SH-SY5Y (cell line): ENCODE data around the gene FOXN1.

Experiments
- GATA2 ChIP-seq: IDR thresholded peaks from 2 replicates; pipeline ENCODE4 v1.6.1; 2011; ENCODE audit warnings: mild to moderate bottlenecking, low read depth, low read length
- GATA3 ChIP-seq: IDR thresholded peaks from 2 replicates; pipeline ENCODE4 v1.6.1; 2011; ENCODE audit warnings: low read depth, mild to moderate bottlenecking, low read length, moderate library complexity

Gene FOXN1

GRCh38 chr17:28474111-28474531 lies 32.0 kb upstream of the FOXN1 start:
- TF ChIP-seq GATA2, result no peak
- TF ChIP-seq GATA3, result no peak

DNA sequence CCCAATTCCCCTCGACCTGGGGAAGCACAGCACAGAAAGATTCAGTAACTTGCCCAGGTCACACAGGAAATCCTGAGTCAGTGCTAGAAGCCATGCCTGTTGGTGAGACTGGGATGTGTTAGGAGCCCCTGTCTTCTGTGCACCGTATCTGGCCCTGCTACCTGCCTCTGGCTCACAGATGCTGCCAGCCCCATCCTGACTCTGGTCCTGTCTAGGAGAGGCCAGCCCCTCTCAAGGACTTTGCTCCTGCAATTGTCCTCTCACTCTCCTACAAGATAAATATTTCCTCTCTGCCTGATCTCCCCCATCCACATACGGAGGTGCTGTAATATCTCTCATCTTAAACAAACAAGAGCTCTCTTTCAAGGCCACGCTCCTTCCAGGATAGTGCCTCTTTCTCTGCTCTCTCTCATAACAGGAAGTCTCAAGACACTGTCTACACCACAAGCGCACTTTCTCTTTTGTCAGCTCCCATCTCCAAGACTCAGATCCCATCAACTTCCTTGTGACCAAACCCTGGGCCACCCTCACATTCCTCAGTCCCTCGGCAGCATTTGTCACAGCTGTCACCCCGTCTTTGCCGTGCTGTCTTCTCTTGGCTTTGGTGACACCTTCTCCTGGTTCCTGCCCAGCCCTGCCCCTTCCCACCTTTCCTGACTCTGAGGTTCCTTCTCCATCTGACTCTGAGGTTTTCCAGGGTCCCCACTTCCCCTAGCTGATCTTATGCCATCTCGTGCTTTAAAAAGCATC lies 30.8 kb upstream of the FOXN1 start:
- TF ChIP-seq GATA2 (no peak), GATA3 (no peak)

GRCh38 chr17:28476076-28476865 lies 29.9 kb upstream of the FOXN1 start:
- TF ChIP-seq GATA2 (no peak), GATA3 (no peak)

DNA sequence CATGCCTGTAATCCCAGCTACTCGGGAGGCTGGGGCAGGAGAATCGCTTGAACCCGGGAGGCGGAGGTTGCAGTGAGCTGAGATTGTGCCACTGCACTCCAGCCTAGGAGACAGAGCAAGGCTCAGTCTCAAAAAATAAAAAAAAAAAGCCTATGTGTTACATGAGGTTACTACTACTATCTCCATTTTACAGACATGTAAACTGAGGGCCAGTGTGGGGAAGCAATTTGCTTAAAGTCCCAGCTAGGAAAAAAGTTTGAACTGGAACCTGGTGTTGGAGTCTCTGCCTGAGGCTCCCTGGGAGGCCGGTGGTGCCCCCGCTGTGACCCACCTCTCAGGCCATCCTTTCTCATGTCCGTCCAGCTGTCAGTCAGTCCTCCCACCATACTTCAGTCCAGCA lies 28.2 kb upstream of the FOXN1 start:
- no peak for TF ChIP-seq GATA2
- no peak for TF ChIP-seq GATA3

GRCh38 chr17:28478712-28479615 lies 27.2 kb upstream of the FOXN1 start:
- TF ChIP-seq GATA2, result no peak
- no peak for TF ChIP-seq GATA3

- TF ChIP-seq GATA2 (no peak), GATA3 (no peak)
These were observed 25.9 kb upstream of the FOXN1 start for GRCh38 chr17:28480278-28480677.

DNA sequence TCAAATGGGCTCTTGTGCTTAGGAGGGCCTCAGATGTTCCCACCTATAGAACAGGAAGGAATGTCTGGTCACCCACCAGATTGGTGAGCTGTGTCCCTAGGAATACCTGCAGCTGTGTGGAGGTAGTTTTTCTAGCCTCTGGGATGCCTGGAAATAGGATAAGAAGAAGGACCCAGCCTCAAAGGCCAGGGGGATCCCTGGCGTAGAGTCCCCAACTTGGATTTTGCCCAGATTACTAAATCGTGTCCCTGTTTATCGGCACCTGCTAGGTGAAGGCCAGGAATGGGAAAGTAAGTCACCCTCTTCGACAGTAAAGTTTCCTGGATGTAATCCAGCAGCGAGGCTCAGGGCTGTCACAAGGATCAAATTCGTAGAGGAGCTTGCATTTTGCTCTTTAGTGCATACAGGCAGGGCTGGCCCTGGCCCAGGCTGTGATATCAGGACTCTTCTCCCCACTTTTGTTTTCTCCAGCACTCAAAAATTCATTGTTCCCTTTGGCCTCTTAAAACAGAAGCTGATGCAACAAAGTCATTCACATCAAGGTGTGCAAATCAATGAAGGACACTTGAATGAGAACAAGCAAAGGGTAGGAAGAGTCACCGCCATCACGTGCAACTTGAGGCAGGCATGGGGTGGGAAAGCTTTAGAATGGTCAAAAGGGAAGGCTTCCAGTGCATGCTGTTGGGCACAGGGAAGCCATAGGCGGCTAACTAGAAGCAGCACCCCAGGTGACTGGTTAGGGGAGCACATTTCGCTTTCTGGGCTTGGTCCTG lies 25.2 kb upstream of the FOXN1 start:
- no peak for TF ChIP-seq GATA3
- TF ChIP-seq GATA2, result no peak

DNA sequence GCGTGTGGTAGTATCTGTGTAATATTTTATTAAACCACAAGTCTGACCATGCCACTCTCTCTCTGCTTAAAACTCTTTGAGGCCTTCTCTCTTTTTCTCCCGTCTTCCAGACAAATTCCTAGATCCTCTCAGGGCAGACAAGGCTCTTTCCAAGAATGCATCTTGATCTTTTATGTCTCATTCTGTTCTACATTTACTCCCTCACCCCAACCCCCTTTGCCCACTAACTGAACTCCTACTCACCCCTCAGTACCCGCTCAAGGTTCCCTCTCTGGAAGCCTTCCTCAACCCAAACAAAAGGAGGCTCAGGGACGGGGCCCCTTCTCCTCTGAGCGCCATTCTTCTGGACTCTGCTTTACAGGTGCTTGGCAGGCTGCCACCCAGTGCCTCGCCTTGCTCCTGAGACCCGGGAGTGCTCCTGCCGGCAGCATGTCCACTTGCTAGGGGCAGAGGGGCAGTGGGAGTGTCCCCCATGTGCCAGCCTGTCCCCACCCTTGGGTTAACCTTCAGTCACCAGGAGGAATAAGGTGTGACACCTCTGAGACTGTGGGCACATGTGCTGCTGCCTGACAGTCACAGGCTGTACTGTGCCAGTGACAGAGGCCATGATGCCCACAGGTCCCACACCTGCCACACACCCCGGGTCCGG lies 23.5 kb upstream of the FOXN1 start:
- TF ChIP-seq GATA2 (no peak), GATA3 (no peak)

GRCh38 chr17:28484296-28484695 lies 21.9 kb upstream of the FOXN1 start:
- no peak for TF ChIP-seq GATA2
- TF ChIP-seq GATA3, result no peak

- no peak for TF ChIP-seq GATA3
- TF ChIP-seq GATA2, result no peak
These were observed 21.1 kb upstream of the FOXN1 start for GRCh38 chr17:28485049-28485448.

DNA sequence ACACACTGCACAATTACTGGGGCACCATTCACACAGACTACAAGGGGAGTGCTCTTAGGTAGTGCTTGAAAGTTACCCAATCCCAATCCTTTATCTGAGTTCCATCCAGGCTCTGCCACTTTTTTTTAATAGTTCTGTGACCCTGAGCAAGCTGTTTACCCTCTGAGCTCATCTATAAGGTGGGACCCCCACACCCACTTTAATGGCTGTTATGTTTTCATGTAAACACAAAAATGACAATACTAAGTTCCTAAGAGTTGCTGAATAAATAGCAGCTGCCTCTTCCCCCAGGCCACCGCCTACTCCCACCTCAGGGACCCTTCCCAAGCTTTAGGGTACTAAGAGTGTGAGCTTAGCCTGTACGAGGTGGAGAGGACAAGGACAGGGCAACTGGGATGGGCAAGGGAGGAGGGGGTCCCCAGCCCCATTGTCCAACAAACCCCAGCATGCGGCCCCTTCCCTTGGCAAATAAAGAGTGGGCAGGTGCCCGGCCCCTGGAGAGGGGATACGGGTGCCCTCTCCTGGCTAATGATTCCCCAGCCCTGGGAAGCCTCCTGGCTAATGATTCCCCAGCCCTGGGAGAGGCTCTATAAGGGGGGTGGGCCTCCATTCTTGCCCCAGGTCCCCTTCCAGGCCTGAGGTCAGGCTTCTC lies 18.1 kb upstream of the FOXN1 start:
- no peak for TF ChIP-seq GATA3
- TF ChIP-seq GATA2, result no peak

DNA sequence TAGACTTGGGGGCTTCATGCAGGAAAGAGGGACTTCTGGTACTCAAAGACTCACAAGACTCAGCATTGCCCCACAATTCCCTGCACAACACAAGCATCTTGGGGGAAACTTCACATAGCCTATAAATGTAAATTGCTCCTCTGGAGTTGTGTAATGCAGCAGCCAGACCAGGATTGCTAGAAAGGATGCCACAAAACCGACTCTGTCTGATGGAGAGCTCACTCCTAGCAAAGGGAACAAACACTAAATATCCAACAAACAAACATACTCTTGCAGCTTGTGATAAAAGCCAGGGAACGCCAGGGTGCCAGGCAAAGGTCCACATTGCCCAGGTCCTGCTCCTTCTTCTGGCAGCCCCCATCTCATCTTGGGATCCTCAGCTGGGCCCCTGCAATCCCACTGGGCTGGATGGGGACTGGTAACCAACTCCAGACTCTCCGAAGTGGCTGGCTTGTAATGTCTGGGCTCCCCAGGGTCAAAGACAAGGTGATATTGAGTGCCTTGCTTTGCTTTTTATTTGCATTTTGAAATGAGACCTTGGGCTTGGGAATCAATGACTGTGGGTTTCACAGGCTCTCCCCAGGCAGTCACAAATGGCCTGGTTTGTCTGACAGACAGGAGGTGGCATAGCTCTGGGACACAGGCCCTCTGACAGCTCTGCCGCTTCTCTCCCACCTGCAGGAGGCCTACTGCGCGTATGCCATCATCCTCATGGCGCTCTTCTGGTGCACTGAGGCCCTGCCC lies 17.4 kb upstream of the FOXN1 start:
- TF ChIP-seq GATA2, result no peak
- TF ChIP-seq GATA3, result no peak

GRCh38 chr17:28491286-28491685 lies 14.9 kb upstream of the FOXN1 start:
- TF ChIP-seq GATA3 (no peak), GATA2 (no peak)
